ENCODE results near the gene VAMP4.

The VAMP4 gene

GRCh38 chr1:171741872-171742576 is at the start of gene VAMP4:
TSS of gene VAMP4 (minus strand) at chr1:171742065. CDS start at chr1:171738414, 3,651 bp downstream.
- Histone ChIP-seq H3K36me3 (ENCODE audit: insufficient read depth, low read length) (peaks cover 3% of the 10 kb centered on the region), H3K27ac (ENCODE audit: low read depth, low read length) (peak within 1 kb of the TSS; percentile 82), H3K9me3 (ENCODE audit: low read length) (no peaks in the 10 kb centered on the region), H3K9ac (ENCODE audit: low read length) (peak within 1 kb of the TSS; percentile 99), H3K27me3 (ENCODE audit: control insufficient read depth in 1 of 2, insufficient read depth in 2 of 2, low read length in 2 of 2) (no peaks in the 10 kb centered on the region), H3K4me1 (ENCODE audit: insufficient read depth, low read length) (peaks cover 18% of the 10 kb centered on the region), H3K4me3 (ENCODE audit: low read depth in 1 of 2, low read length in 2 of 2) (peak within 1 kb of the TSS; percentile 89 to 97)

- no peak overlapping the region for H3K9ac ChIP-seq (ENCODE audit: low read length)
- no peak overlapping the region for H3K27ac ChIP-seq (ENCODE audit: low read depth, low read length)
- no peaks in the 10 kb centered on the region for H3K27me3 ChIP-seq (ENCODE audit: control insufficient read depth in 1 of 2, insufficient read depth in 2 of 2, low read length in 2 of 2)
- H3K9me3 ChIP-seq (ENCODE audit: low read length): no peaks in the 10 kb centered on the region
- peaks cover 3% of the 10 kb centered on the region for H3K4me1 ChIP-seq (ENCODE audit: insufficient read depth, low read length)
- peaks cover 83% of the 10 kb centered on the region for H3K36me3 ChIP-seq (ENCODE audit: insufficient read depth, low read length)
- no peak overlapping the region for H3K4me3 ChIP-seq (ENCODE audit: low read depth in 1 of 2, low read length in 2 of 2)
These were observed 48.5 kb upstream of the VAMP4 start for GRCh38 chr1:171790318-171790717.

GRCh38 chr1:171788696-171789095 is 46.8 kb upstream of the VAMP4 start:
- Histone ChIP-seq H3K9ac (ENCODE audit: low read length) (no peak overlapping the region), H3K4me3 (ENCODE audit: low read depth in 1 of 2, low read length in 2 of 2) (no peak overlapping the region), H3K4me1 (ENCODE audit: insufficient read depth, low read length) (peaks cover 5% of the 10 kb centered on the region), H3K27me3 (ENCODE audit: control insufficient read depth in 1 of 2, insufficient read depth in 2 of 2, low read length in 2 of 2) (no peaks in the 10 kb centered on the region), H3K9me3 (ENCODE audit: low read length) (no peaks in the 10 kb centered on the region), H3K27ac (ENCODE audit: low read depth, low read length) (no peak overlapping the region), H3K36me3 (ENCODE audit: insufficient read depth, low read length) (peaks cover 83% of the 10 kb centered on the region)

GRCh38 chr1:171787686-171788480 is 46.0 kb upstream of the VAMP4 start:
- H3K9ac ChIP-seq (ENCODE audit: low read length): no peak overlapping the region
- no peaks in the 10 kb centered on the region for H3K27me3 ChIP-seq (ENCODE audit: control insufficient read depth in 1 of 2, insufficient read depth in 2 of 2, low read length in 2 of 2)
- peaks cover 81% of the 10 kb centered on the region for H3K36me3 ChIP-seq (ENCODE audit: insufficient read depth, low read length)
- peaks cover 11% of the 10 kb centered on the region for H3K4me1 ChIP-seq (ENCODE audit: insufficient read depth, low read length)
- H3K27ac ChIP-seq (ENCODE audit: low read depth, low read length): no peak overlapping the region
- no peaks in the 10 kb centered on the region for H3K9me3 ChIP-seq (ENCODE audit: low read length)
- no peak overlapping the region for H3K4me3 ChIP-seq (ENCODE audit: low read depth in 1 of 2, low read length in 2 of 2)

- Histone ChIP-seq H3K9ac (ENCODE audit: low read length) (no peak overlapping the region), H3K4me1 (ENCODE audit: insufficient read depth, low read length) (peaks cover 20% of the 10 kb centered on the region), H3K36me3 (ENCODE audit: insufficient read depth, low read length) (peaks cover 68% of the 10 kb centered on the region)
These were observed 44.7 kb upstream of the VAMP4 start for GRCh38 chr1:171786534-171786933.

GRCh38 chr1:171785766-171786165 is 43.9 kb upstream of the VAMP4 start:
- Histone ChIP-seq H3K36me3 (ENCODE audit: insufficient read depth, low read length) (peaks cover 61% of the 10 kb centered on the region), H3K4me3 (ENCODE audit: low read depth in 1 of 2, low read length in 2 of 2) (no peak overlapping the region), H3K4me1 (ENCODE audit: insufficient read depth, low read length) (peaks cover 20% of the 10 kb centered on the region), H3K9me3 (ENCODE audit: low read length) (no peaks in the 10 kb centered on the region), H3K27ac (ENCODE audit: low read depth, low read length) (no peak overlapping the region), H3K27me3 (ENCODE audit: control insufficient read depth in 1 of 2, insufficient read depth in 2 of 2, low read length in 2 of 2) (no peaks in the 10 kb centered on the region), H3K9ac (ENCODE audit: low read length) (no peak overlapping the region)

More at GRCh38 chr1:171786534-171786933, 44.7 kb upstream of the VAMP4 start:
- H3K9me3 ChIP-seq (ENCODE audit: low read length): no peaks in the 10 kb centered on the region
- no peak overlapping the region for H3K4me3 ChIP-seq (ENCODE audit: low read depth in 1 of 2, low read length in 2 of 2)
- no peaks in the 10 kb centered on the region for H3K27me3 ChIP-seq (ENCODE audit: control insufficient read depth in 1 of 2, insufficient read depth in 2 of 2, low read length in 2 of 2)
- H3K27ac ChIP-seq (ENCODE audit: low read depth, low read length): no peak overlapping the region

- Histone ChIP-seq H3K4me1 (ENCODE audit: insufficient read depth, low read length) (peaks cover 27% of the 10 kb centered on the region), H3K4me3 (ENCODE audit: low read depth in 1 of 2, low read length in 2 of 2) (no peak overlapping the region), H3K9ac (ENCODE audit: low read length) (no peak overlapping the region), H3K36me3 (ENCODE audit: insufficient read depth, low read length) (peaks cover 51% of the 10 kb centered on the region), H3K27ac (ENCODE audit: low read depth, low read length) (no peak overlapping the region), H3K9me3 (ENCODE audit: low read length) (no peaks in the 10 kb centered on the region), H3K27me3 (ENCODE audit: control insufficient read depth in 1 of 2, insufficient read depth in 2 of 2, low read length in 2 of 2) (no peaks in the 10 kb centered on the region)
These were observed 42.9 kb upstream of the VAMP4 start for GRCh38 chr1:171784784-171785183.

- Histone ChIP-seq H3K4me3 (ENCODE audit: low read depth in 1 of 2, low read length in 2 of 2) (no peak overlapping the region), H3K4me1 (ENCODE audit: insufficient read depth, low read length) (peaks cover 27% of the 10 kb centered on the region), H3K36me3 (ENCODE audit: insufficient read depth, low read length) (peaks cover 44% of the 10 kb centered on the region), H3K27ac (ENCODE audit: low read depth, low read length) (no peak overlapping the region), H3K9me3 (ENCODE audit: low read length) (no peaks in the 10 kb centered on the region), H3K27me3 (ENCODE audit: control insufficient read depth in 1 of 2, insufficient read depth in 2 of 2, low read length in 2 of 2) (no peaks in the 10 kb centered on the region), H3K9ac (ENCODE audit: low read length) (no peak overlapping the region)
These were observed 42.1 kb upstream of the VAMP4 start for GRCh38 chr1:171783816-171784530.

GRCh38 chr1:171781176-171781875 is 39.5 kb upstream of the VAMP4 start, which contains the start of gene METTL13:
TSS of gene METTL13 (plus strand) at chr1:171781660. CDS start at chr1:171781968, 308 bp downstream.
- H3K27me3 ChIP-seq (ENCODE audit: control insufficient read depth in 1 of 2, insufficient read depth in 2 of 2, low read length in 2 of 2): no peaks in the 10 kb centered on the region
- H3K27ac ChIP-seq (ENCODE audit: low read depth, low read length): peak within 1 kb of the TSS; percentile 85
- peak within 1 kb of the TSS; percentile 57 to 92 for H3K4me3 ChIP-seq (ENCODE audit: low read depth in 1 of 2, low read length in 2 of 2)
- H3K36me3 ChIP-seq (ENCODE audit: insufficient read depth, low read length): peaks cover 21% of the 10 kb centered on the region
- H3K4me1 ChIP-seq (ENCODE audit: insufficient read depth, low read length): peaks cover 27% of the 10 kb centered on the region
- peak within 1 kb of the TSS; percentile 91 for H3K9ac ChIP-seq (ENCODE audit: low read length)
- H3K9me3 ChIP-seq (ENCODE audit: low read length): no peaks in the 10 kb centered on the region

GRCh38 chr1:171780583-171781175 is 38.8 kb upstream of the VAMP4 start:
- H3K4me3 ChIP-seq (ENCODE audit: low read depth in 1 of 2, low read length in 2 of 2): peak overlapping the region; percentile 8 to 70
- H3K27me3 ChIP-seq (ENCODE audit: control insufficient read depth in 1 of 2, insufficient read depth in 2 of 2, low read length in 2 of 2): no peaks in the 10 kb centered on the region
- no peaks in the 10 kb centered on the region for H3K9me3 ChIP-seq (ENCODE audit: low read length)
- H3K36me3 ChIP-seq (ENCODE audit: insufficient read depth, low read length): peaks cover 14% of the 10 kb centered on the region
- H3K4me1 ChIP-seq (ENCODE audit: insufficient read depth, low read length): peaks cover 27% of the 10 kb centered on the region
- H3K27ac ChIP-seq (ENCODE audit: low read depth, low read length): peak overlapping the region; percentile 85
- peak overlapping the region; percentile 45 for H3K9ac ChIP-seq (ENCODE audit: low read length)

Data from muscle layer of colon (tissue), 2 donors.